ENCODE data around the gene KCNB1. TPM values are rescaled to one million over a fixed set of nuclear protein-coding genes. Genes with fewer than 3 reads are reported as not detected.

KCNB1 gene
- total and polyA plus RNA-seq, 2 of the 4 experiments (the other 2 are of a cell fraction), result 0.05 TPM; not detected in 1

DNA sequence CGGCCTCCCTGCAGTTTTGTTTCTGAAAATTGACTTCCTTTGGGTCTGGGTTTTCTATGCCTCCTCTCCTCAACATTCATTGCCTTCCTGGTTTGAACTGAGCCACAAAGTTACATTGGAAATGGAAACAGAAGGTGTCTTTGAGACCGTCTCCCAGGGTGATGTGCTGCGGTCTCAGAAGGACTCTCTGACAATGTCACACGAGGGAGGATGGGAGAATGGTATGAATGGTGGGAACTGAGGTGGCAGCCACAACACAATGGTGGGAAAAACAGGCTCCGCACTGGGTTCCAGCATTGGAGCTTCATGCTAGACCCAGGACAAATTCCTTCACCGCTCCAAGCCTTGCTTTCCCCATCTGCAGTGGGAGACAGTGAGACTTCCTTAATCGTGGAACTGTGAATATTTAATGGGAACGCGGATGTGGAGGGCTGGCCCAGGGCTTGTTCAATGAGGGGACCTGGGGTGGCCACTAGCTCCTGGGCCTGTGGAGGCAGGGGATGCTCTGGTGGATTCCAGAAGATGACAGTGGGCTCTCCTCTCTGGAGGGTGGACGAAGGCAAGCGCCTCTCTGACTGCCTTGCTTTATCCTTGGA lies 73.9 kb downstream of the KCNB1 start:
- H3K14ac ChIP-seq (replicated peaks; ENCODE audit: low read depth, low read length), result no peak overlapping the region
- H3K27ac ChIP-seq (ENCODE audit: insufficient read depth, low read length), result no peak overlapping the region
- no peak overlapping the region for H2BK20ac ChIP-seq (ENCODE audit: low read depth, low read length)
- no peak overlapping the region for H3K23ac ChIP-seq (ENCODE audit: low read depth, low read length)
- no peak overlapping the region for H3K4me3 ChIP-seq (ENCODE audit: insufficient read depth, low read depth, low read length)
- H4K91ac ChIP-seq (ENCODE audit: insufficient read depth, low read depth, low read length), result no peak overlapping the region
- H3K4me1 ChIP-seq (ENCODE audit: control insufficient read depth, insufficient read depth, low read length), result no peaks in the 10 kb centered on the region
- H3K56ac ChIP-seq (ENCODE audit: extremely low read depth, insufficient read depth, low read length), result no peak overlapping the region
- DNase-seq (no peak), ATAC-seq (ENCODE audit: low read depth) (no peak)
- H2AFZ ChIP-seq (replicated peaks; ENCODE audit: low read length, poor library complexity), result no peak overlapping the region
- H4K5ac ChIP-seq (ENCODE audit: low read depth, low read length), result no peak overlapping the region
- no peak overlapping the region for H2AK5ac ChIP-seq (ENCODE audit: low read depth, low read length)
- intact Hi-C loops (cut with micrococcal nuclease), result no loop called here
- ChIA-PET CTCF (no interaction called here), POLR2A (ENCODE audit: unreplicated experiment) (no interaction called here)
- H3K4me2 ChIP-seq (ENCODE audit: low read depth, low read length), result no peak overlapping the region
- in situ Hi-C loops (cut with MboI; ENCODE audit: low sequenced_read_pairs), result no loop called here
- H3K79me1 ChIP-seq (ENCODE audit: low read depth in 1 of 2, low read length in 2 of 2), result no peaks in the 10 kb centered on the region
- dilution Hi-C loops (cut with HindIII; ENCODE audit: low sequenced_read_pairs, unreplicated experiment), result no loop called here
- H2AK9ac ChIP-seq (replicated peaks; ENCODE audit: low read depth, low read length, poor library complexity), result no peak overlapping the region
- H4K8ac ChIP-seq (ENCODE audit: low read depth in 2 of 2, low read length in 2 of 2), result no peak overlapping the region
- H3K36me3 ChIP-seq (ENCODE audit: control insufficient read depth, insufficient read depth, low read length), result no peaks in the 10 kb centered on the region
- no peak overlapping the region for H3K4ac ChIP-seq (ENCODE audit: low read depth, low read length)
- no peaks in the 10 kb centered on the region for H3K9me1 ChIP-seq (ENCODE audit: insufficient read depth, low read length)
- TF ChIP-seq CHD1 (IDR thresholded peaks at IDR 0.05; ENCODE audit: low read depth, low read length) (no peak), POLR2A (IDR thresholded peaks at IDR 0.05; ENCODE audit: low read depth, low read length) (no peak), MAFK (IDR thresholded peaks at IDR 0.05; ENCODE audit: low read depth, low read length) (no peak), MXI1 (IDR thresholded peaks at IDR 0.05; ENCODE audit: borderline replicate concordance, low read depth, low read length) (no peak), RFX5 (IDR thresholded peaks at IDR 0.05; ENCODE audit: low read depth, low read length) (no peak), SMC3 (IDR thresholded peaks at IDR 0.05; ENCODE audit: low read depth, low read length) (no peak), BHLHE40 (IDR thresholded peaks at IDR 0.05; ENCODE audit: low read depth, low read length) (no peak), NFE2L2 (IDR thresholded peaks at IDR 0.05; ENCODE audit: low read depth, low read length) (no peak), RAD21 (IDR thresholded peaks at IDR 0.05; ENCODE audit: low read length) (no peak), MAZ (IDR thresholded peaks at IDR 0.05; ENCODE audit: borderline replicate concordance, low read depth, low read length) (no peak), CEBPB (IDR thresholded peaks at IDR 0.05; ENCODE audit: low read depth, low read length) (no peak), RCOR1 (IDR thresholded peaks at IDR 0.05; ENCODE audit: insufficient replicate concordance, low read length) (no peak), FOS (IDR thresholded peaks at IDR 0.05; ENCODE audit: low read depth, low read length) (no peak)
- TF ChIP-seq, protein P1, sequence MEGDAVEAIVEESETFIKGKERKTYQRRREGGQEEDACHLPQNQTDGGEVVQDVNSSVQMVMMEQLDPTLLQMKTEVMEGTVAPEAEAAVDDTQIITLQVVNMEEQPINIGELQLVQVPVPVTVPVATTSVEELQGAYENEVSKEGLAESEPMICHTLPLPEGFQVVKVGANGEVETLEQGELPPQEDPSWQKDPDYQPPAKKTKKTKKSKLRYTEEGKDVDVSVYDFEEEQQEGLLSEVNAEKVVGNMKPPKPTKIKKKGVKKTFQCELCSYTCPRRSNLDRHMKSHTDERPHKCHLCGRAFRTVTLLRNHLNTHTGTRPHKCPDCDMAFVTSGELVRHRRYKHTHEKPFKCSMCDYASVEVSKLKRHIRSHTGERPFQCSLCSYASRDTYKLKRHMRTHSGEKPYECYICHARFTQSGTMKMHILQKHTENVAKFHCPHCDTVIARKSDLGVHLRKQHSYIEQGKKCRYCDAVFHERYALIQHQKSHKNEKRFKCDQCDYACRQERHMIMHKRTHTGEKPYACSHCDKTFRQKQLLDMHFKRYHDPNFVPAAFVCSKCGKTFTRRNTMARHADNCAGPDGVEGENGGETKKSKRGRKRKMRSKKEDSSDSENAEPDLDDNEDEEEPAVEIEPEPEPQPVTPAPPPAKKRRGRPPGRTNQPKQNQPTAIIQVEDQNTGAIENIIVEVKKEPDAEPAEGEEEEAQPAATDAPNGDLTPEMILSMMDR (conservative IDR thresholded peaks at IDR 0.05; ENCODE audit: low read depth, low read length), result no peak
- TF ChIP-seq, protein P2, sequence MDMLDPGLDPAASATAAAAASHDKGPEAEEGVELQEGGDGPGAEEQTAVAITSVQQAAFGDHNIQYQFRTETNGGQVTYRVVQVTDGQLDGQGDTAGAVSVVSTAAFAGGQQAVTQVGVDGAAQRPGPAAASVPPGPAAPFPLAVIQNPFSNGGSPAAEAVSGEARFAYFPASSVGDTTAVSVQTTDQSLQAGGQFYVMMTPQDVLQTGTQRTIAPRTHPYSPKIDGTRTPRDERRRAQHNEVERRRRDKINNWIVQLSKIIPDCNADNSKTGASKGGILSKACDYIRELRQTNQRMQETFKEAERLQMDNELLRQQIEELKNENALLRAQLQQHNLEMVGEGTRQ (IDR thresholded peaks at IDR 0.05; ENCODE audit: low read depth, low read length), result no peak
- TF ChIP-seq, protein P3, sequence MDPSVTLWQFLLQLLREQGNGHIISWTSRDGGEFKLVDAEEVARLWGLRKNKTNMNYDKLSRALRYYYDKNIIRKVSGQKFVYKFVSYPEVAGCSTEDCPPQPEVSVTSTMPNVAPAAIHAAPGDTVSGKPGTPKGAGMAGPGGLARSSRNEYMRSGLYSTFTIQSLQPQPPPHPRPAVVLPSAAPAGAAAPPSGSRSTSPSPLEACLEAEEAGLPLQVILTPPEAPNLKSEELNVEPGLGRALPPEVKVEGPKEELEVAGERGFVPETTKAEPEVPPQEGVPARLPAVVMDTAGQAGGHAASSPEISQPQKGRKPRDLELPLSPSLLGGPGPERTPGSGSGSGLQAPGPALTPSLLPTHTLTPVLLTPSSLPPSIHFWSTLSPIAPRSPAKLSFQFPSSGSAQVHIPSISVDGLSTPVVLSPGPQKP (IDR thresholded peaks at IDR 0.05; ENCODE audit: borderline replicate concordance, low read depth, low read length), result no peak
- WGBS, 2 experiments (ENCODE audit: extremely low coverage in 2 of 2, insufficient read length in 1 of 2), result 81% methylated on average over 3 of the region's 11 CpGs; no CpG with 5 or more reads in 1 of the 2 experiments
- no peak overlapping the region for H3K9ac ChIP-seq (ENCODE audit: low read depth, low read length)
- peaks cover 66% of the 10 kb centered on the region for H3K27me3 ChIP-seq (ENCODE audit: control insufficient read depth, insufficient read depth, low read length)
- no peak overlapping the region for H3K18ac ChIP-seq (ENCODE audit: low read depth, low read length)
- H2BK120ac ChIP-seq (ENCODE audit: low read depth, low read length), result no peak overlapping the region
- no peaks in the 10 kb centered on the region for H3K9me3 ChIP-seq (ENCODE audit: control insufficient read depth, insufficient read depth, low read length)
- H4K20me1 ChIP-seq (ENCODE audit: insufficient read depth, low read length), result no peaks in the 10 kb centered on the region
- no peak overlapping the region for H2BK5ac ChIP-seq (ENCODE audit: low read depth, low read length, poor library complexity, severe bottlenecking)
- BruUV-seq (replicated peaks), result no TSS peak
- no peak overlapping the region for H2BK15ac ChIP-seq (ENCODE audit: low read depth, low read length)

Measured in IMR-90 (cell line).